NCI-H1694 treated with DMSO at 0.1 percent for 48 hours (cell line): ENCODE measurements around the gene GRAMD1A.
"Not testable (repeated sequence)": the region's sequence is repeated elsewhere in the genome, so short reads cannot be mapped to it uniquely, and the experiment has no call there.

Experiments used
- DNase-seq: peaks from one replicate; lab custom pipeline; 2025; lab: John Stamatoyannopoulos, UW

The GRAMD1A gene

GRCh38 chr19:35021016-35021415 is 20.9 kb downstream of the GRAMD1A start:
- no peak for DNase-seq

- DNase-seq, result no peak
Observed at GRCh38 chr19:35021596-35021995, 21.5 kb downstream of the GRAMD1A start.

GRCh38 chr19:35022460-35022859 is 22.3 kb downstream of the GRAMD1A start:
- no peak for DNase-seq

GRCh38 chr19:35023428-35023827 is 23.3 kb downstream of the GRAMD1A start:
- no peak for DNase-seq

GRCh38 chr19:35024095-35024494 is 24.0 kb downstream of the GRAMD1A start:
- no peak for DNase-seq

GRCh38 chr19:35025969-35026368 is 25.8 kb downstream of the GRAMD1A start:
- no peak for DNase-seq

- no peak for DNase-seq
Observed at GRCh38 chr19:35026418-35026817, 26.3 kb downstream of the GRAMD1A start.

- DNase-seq, result no peak
Observed at GRCh38 chr19:35027009-35027408, 26.9 kb downstream of the GRAMD1A start.

GRCh38 chr19:35027851-35028599 is 27.9 kb downstream of the GRAMD1A start:
- no peak for DNase-seq

GRCh38 chr19:35028600-35028885 is 28.4 kb downstream of the GRAMD1A start:
- not testable (repeated sequence) for DNase-seq

- not testable (repeated sequence) for DNase-seq
Observed at GRCh38 chr19:35029275-35029736, 29.2 kb downstream of the GRAMD1A start.

GRCh38 chr19:35029737-35030256 is 29.7 kb downstream of the GRAMD1A start:
- DNase-seq, result no peak

GRCh38 chr19:35030257-35031071 is 30.3 kb downstream of the GRAMD1A start, which contains the start of gene SCN1B:
TSS of gene SCN1B (plus strand) at chr19:35030470. CDS start at chr19:35030821, 351 bp downstream.
- no peak for DNase-seq

GRCh38 chr19:35031072-35031881 is 31.2 kb downstream of the GRAMD1A start:
- peak; percentile 22 for DNase-seq

- no peak for DNase-seq
Observed at GRCh38 chr19:35032356-35032865, 32.3 kb downstream of the GRAMD1A start.

GRCh38 chr19:35033067-35034004 is 33.2 kb downstream of the GRAMD1A start:
- peak; percentile 33 for DNase-seq

GRCh38 chr19:35034005-35034502 is 33.9 kb downstream of the GRAMD1A start:
- no peak for DNase-seq

- peak; percentile 41 for DNase-seq
Observed at GRCh38 chr19:35034588-35035382, 34.7 kb downstream of the GRAMD1A start.

- DNase-seq, result peak; percentile 91
Observed at GRCh38 chr19:35037716-35038622, 37.8 kb downstream of the GRAMD1A start.
